ENCODE results near the gene CDH5. TPM values are rescaled to one million over a fixed set of nuclear protein-coding genes. Genes with fewer than 3 reads are reported as not detected.

Gene CDH5
- total and polyA plus RNA-seq, 2 experiments from 2014 or later: not detected

GRCh38 chr16:66332634-66333610, 33.6 kb upstream of the CDH5 start:
- H4K20me1 ChIP-seq (ENCODE audit: insufficient read depth): no peaks in the 10 kb centered on the region
- no peaks in the 10 kb centered on the region for H3F3A ChIP-seq (ENCODE audit: insufficient read depth)
- H3K9me2 ChIP-seq (ENCODE audit: insufficient read depth): no peaks in the 10 kb centered on the region
- H3K4me2 ChIP-seq (ENCODE audit: unreplicated experiment): no peak overlapping the region
- H3K79me2 ChIP-seq (ENCODE audit: insufficient read depth): no peaks in the 10 kb centered on the region
- no peaks in the 10 kb centered on the region for H3K36me3 ChIP-seq (ENCODE audit: low read depth)
- TF ChIP-seq EZH2phosphoT487 (IDR thresholded peaks at IDR 0.05; ENCODE audit: insufficient read depth, low read depth): no peak
- TF ChIP-seq EZH2 (IDR thresholded peaks at IDR 0.05; ENCODE audit: insufficient read depth, poor library complexity, severe bottlenecking): no peak
- no peak overlapping the region for H2AFZ ChIP-seq
- no peak overlapping the region for H3K27ac ChIP-seq
- H3K27me3 ChIP-seq (replicated peaks; ENCODE audit: insufficient read depth): peaks cover 32% of the 10 kb centered on the region
- no peak overlapping the region for H3K9ac ChIP-seq
- DNase-seq: no peak
- no peak overlapping the region for H3K4me3 ChIP-seq
- no peaks in the 10 kb centered on the region for H3K4me1 ChIP-seq (ENCODE audit: insufficient read depth)
- in situ Hi-C loops (cut with MboI): no loop called here
- no peaks in the 10 kb centered on the region for H3K9me3 ChIP-seq (ENCODE audit: low read depth)
- 64 to 70% methylated on average over 15 of the region's 15 CpGs for WGBS, 2 experiments (ENCODE audit: low coverage in 1 of 2, low lambda C conversion rate in 2 of 2, missing lambda C conversion rate in 2 of 2)

GRCh38 chr16:66334853-66335574, 31.5 kb upstream of the CDH5 start:
- TF ChIP-seq EZH2 (IDR thresholded peaks at IDR 0.05; ENCODE audit: insufficient read depth, poor library complexity, severe bottlenecking): no peak
- TF ChIP-seq EZH2phosphoT487 (IDR thresholded peaks at IDR 0.05; ENCODE audit: insufficient read depth, low read depth): no peak
- 77 to 80% methylated on average over 4 of the region's 4 CpGs for WGBS, 2 experiments (ENCODE audit: low coverage in 1 of 2, low lambda C conversion rate in 2 of 2, missing lambda C conversion rate in 2 of 2)
- H2AFZ ChIP-seq: no peak overlapping the region
- no peak overlapping the region for H3K27ac ChIP-seq
- no peaks in the 10 kb centered on the region for H3K4me1 ChIP-seq (ENCODE audit: insufficient read depth)
- H3K4me2 ChIP-seq (ENCODE audit: unreplicated experiment): no peak overlapping the region
- no peak for DNase-seq
- in situ Hi-C loops (cut with MboI): no loop called here
- H3K36me3 ChIP-seq (ENCODE audit: low read depth): no peaks in the 10 kb centered on the region
- no peaks in the 10 kb centered on the region for H3K9me2 ChIP-seq (ENCODE audit: insufficient read depth)
- H4K20me1 ChIP-seq (ENCODE audit: insufficient read depth): no peaks in the 10 kb centered on the region
- H3K79me2 ChIP-seq (ENCODE audit: insufficient read depth): no peaks in the 10 kb centered on the region
- peaks cover 33% of the 10 kb centered on the region for H3K27me3 ChIP-seq (replicated peaks; ENCODE audit: insufficient read depth)
- H3K9me3 ChIP-seq (ENCODE audit: low read depth): no peaks in the 10 kb centered on the region
- no peak overlapping the region for H3K9ac ChIP-seq
- H3F3A ChIP-seq (ENCODE audit: insufficient read depth): no peaks in the 10 kb centered on the region
- H3K4me3 ChIP-seq: no peak overlapping the region

GRCh38 chr16:66335704-66336329, 30.7 kb upstream of the CDH5 start:
- H3K9me3 ChIP-seq (ENCODE audit: low read depth): no peaks in the 10 kb centered on the region
- TF ChIP-seq EZH2 (IDR thresholded peaks at IDR 0.05; ENCODE audit: insufficient read depth, poor library complexity, severe bottlenecking) (no peak), EZH2phosphoT487 (IDR thresholded peaks at IDR 0.05; ENCODE audit: insufficient read depth, low read depth) (no peak)
- H3K4me1 ChIP-seq (ENCODE audit: insufficient read depth): no peaks in the 10 kb centered on the region
- no peaks in the 10 kb centered on the region for H3F3A ChIP-seq (ENCODE audit: insufficient read depth)
- H3K9ac ChIP-seq: no peak overlapping the region
- no peaks in the 10 kb centered on the region for H3K79me2 ChIP-seq (ENCODE audit: insufficient read depth)
- H2AFZ ChIP-seq: no peak overlapping the region
- H3K9me2 ChIP-seq (ENCODE audit: insufficient read depth): no peaks in the 10 kb centered on the region
- no peak overlapping the region for H3K4me3 ChIP-seq
- H3K27me3 ChIP-seq (replicated peaks; ENCODE audit: insufficient read depth): peaks cover 33% of the 10 kb centered on the region
- H3K36me3 ChIP-seq (ENCODE audit: low read depth): no peaks in the 10 kb centered on the region
- WGBS, 2 experiments (ENCODE audit: low coverage in 1 of 2, low lambda C conversion rate in 2 of 2, missing lambda C conversion rate in 2 of 2): 31 to 35% methylated on average over 8 of the region's 8 CpGs
- no peak overlapping the region for H3K27ac ChIP-seq
- H4K20me1 ChIP-seq (ENCODE audit: insufficient read depth): no peaks in the 10 kb centered on the region
- DNase-seq: no peak
- H3K4me2 ChIP-seq (ENCODE audit: unreplicated experiment): no peak overlapping the region
- in situ Hi-C loops (cut with MboI): no loop called here

GRCh38 chr16:66337463-66338188, 28.9 kb upstream of the CDH5 start:
- Histone ChIP-seq H3K9ac (no peak overlapping the region), H2AFZ (no peak overlapping the region), H3K4me3 (no peak overlapping the region), H3K27me3 (replicated peaks; ENCODE audit: insufficient read depth) (peaks cover 44% of the 10 kb centered on the region), H3K4me2 (ENCODE audit: unreplicated experiment) (no peak overlapping the region), H3K9me3 (ENCODE audit: low read depth) (no peaks in the 10 kb centered on the region), H3K27ac (no peak overlapping the region), H3K36me3 (ENCODE audit: low read depth) (no peaks in the 10 kb centered on the region), H4K20me1 (ENCODE audit: insufficient read depth) (no peaks in the 10 kb centered on the region), H3K9me2 (ENCODE audit: insufficient read depth) (no peaks in the 10 kb centered on the region), H3F3A (ENCODE audit: insufficient read depth) (no peaks in the 10 kb centered on the region), H3K79me2 (ENCODE audit: insufficient read depth) (no peaks in the 10 kb centered on the region), H3K4me1 (ENCODE audit: insufficient read depth) (no peaks in the 10 kb centered on the region)
- 57 to 61% methylated on average over 9 of the region's 9 CpGs for WGBS, 2 experiments (ENCODE audit: low coverage in 1 of 2, low lambda C conversion rate in 2 of 2, missing lambda C conversion rate in 2 of 2)
- in situ Hi-C loops (cut with MboI): no loop called here
- TF ChIP-seq EZH2 (IDR thresholded peaks at IDR 0.05; ENCODE audit: insufficient read depth, poor library complexity, severe bottlenecking) (no peak), EZH2phosphoT487 (IDR thresholded peaks at IDR 0.05; ENCODE audit: insufficient read depth, low read depth) (no peak)
- DNase-seq: no peak
